ENCODE measurements around the gene FSTL1.
"Not testable (repeated sequence)": the region's sequence is repeated elsewhere in the genome, so short reads cannot be mapped to it uniquely, and the experiment has no call there.

The FSTL1 gene

DNA sequence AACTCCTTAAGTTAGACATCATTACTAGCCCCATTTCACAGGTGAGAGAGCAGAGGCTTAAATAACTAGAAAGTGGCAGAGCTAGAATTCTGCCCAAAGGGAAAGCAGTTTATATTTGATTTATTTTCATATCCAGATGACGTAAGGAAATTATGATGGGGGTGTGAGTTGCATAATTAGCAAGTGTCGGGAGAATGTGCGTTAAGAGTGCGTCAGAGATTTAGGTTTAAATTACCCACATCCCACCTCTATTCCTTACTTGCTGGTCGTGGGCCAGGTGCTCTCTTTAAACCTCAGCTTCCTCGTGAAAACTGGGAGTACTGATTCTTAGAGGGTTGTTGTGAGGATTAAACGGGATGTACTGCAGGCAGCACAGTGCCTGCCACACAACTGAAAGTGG lies 32.3 kb downstream of the FSTL1 start:
- DNase-seq (ENCODE audit: low read depth in 2 of 2): no peak

DNA sequence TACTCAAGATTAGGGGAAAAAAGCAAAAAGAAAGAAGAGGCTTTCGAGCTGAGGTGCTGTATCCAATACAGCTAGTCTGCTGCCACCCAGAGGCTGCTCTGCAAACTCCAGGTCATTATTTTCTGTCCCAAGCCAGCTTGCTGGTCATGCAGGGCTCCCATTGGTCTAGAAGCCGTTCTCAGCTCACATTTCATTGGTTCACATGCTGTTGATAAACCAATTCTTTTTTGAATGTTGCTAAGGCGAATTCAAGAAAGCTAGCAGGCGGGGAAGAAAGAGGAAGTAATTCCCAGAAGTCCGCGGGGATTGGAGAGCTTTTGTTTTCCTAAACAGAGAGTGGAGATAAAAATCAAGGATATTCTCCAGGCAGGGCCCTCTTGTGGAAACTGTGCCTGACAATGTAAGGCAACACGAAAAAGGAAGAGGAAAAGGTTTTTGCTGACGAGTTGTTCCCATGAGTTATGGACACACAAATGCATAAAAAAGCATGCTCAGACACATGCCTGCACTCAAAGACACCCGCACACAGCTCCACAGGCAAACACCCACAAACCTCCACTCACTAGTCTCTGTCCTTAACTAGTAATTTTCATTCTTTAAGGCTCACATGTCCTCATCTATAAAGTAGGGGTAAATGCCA lies 33.4 kb downstream of the FSTL1 start:
- DNase-seq (ENCODE audit: low read depth in 2 of 2): peak; percentile 61 to 62

DNA sequence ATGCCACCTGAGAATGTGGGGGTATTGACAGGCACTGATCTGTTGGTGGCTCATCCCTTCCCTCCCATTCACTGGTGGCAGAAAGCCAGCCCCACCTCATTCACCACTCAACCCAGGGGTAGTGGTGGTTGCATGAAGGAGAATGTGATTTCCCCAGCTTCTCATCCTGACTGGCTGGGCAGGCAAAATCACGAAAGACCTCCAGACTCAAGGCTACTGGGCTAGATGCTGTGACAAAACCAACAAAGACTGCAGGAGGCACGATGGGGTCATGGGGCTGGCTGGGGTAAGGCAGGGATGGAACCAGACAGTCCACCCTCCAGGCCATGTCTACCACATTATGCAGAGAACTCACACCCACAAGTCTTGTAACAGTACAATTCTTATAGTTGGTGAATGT lies 33.9 kb downstream of the FSTL1 start:
- no peak for DNase-seq (ENCODE audit: low read depth in 2 of 2)

- no peak for DNase-seq (ENCODE audit: low read depth in 2 of 2)
These were observed 35.0 kb downstream of the FSTL1 start for GRCh38 chr3:120415756-120416155.

DNA sequence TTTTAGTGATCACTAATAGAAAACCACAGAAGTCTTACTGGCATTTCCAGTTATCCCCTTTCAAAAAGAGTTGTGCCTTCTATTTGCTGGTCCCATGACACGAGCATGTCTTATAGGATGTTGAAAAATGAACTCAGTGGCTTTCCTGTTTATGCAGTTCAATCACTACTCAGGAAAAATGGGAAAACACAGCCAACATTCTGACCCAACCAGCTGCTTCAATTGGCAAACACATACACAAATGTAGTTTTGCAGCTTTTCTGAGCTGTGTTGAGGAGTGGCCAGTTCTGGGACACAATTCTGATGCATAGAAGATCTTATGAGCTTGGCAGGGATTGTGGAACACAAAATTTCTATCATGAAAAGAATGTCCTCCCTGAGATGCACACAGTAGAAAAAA lies 40.3 kb downstream of the FSTL1 start:
- no peak for DNase-seq (ENCODE audit: low read depth in 2 of 2)

GRCh38 chr3:120410116-120410515 lies 40.7 kb downstream of the FSTL1 start:
- DNase-seq (ENCODE audit: low read depth in 2 of 2): no peak

- no peak for DNase-seq (ENCODE audit: low read depth in 2 of 2)
These were observed 43.1 kb downstream of the FSTL1 start for GRCh38 chr3:120407508-120408287.

DNA sequence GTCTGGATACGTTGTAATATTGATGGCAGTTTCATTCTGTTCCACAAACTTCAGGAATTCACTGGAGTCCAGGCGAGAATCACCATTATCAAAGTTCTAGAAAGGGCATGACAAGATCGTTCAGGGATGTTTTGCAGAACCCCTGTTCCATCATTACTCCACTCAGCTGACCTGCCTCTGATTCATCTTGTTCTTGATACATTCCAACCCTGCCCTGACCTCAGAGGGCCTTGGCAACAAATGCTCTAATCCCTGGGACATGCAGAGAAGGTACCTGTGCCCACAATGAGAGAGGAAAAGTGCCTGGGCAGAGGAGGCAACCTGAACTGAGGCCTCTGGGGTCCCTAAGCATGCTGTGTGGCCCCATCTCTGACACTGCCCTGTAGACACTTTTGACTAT lies 45.9 kb downstream of the FSTL1 start:
- DNase-seq (ENCODE audit: low read depth in 2 of 2): no peak

DNA sequence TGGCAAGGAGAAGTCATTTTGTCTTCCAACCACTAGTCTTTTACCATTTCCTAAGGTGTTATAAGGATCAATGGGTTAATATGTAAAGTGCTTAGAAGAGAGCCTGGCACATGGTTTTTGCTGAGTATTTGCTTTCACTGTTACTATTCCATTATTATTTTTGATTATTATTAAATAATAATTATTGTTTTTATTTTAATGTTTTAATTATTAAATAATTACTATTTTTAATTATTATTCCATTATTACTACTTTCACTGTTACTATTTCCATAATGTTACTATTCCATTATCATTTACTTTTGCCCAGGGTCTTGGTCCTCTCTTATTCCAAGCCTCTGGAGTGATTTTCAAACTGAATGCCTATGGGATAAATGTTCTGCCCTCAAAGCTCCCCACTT lies 48.5 kb downstream of the FSTL1 start:
- DNase-seq (ENCODE audit: low read depth in 2 of 2): no peak

DNA sequence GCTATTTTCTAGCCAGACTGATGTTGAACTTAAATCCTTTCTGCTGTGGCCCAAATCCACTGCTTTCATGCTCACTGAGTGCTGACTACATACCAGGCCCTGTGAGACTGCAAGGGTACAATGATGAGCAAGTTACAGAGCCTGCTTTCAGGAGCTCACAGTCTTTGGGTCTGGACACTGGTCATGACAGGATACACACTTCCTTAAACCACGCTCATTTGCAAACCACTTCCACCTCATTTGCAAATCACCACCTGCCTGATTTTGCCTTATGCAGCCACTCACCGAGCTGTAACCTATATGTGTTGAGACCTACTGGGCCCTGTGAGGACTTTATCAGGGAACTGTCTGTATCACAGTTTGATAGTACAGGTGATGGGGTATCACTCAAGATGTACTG lies 51.4 kb downstream of the FSTL1 start:
- DNase-seq (ENCODE audit: low read depth in 2 of 2): no peak

DNA sequence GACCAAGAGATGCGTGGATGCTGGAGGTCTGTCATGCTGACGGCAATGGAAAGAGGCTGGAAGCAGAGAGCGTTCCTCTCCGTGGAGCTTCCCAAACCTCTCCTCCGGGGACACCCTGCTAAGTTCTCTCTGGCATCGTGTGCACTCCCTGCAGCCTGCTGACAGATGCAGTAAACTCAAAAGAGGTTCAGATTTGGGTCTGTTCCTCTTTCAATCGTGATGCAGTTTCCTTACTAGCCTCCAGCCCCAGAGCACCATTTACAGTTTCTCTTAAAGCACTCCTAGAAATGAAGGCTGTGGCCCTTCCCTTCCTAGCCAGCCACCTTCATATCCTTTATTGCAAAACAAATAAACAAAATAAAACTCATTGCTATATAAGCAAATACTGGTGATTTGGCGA lies 54.3 kb downstream of the FSTL1 start:
- DNase-seq (ENCODE audit: low read depth in 2 of 2): no peak

- DNase-seq (ENCODE audit: low read depth in 2 of 2): no peak
These were observed 56.4 kb downstream of the FSTL1 start for GRCh38 chr3:120394347-120394746.

- no peak for DNase-seq (ENCODE audit: low read depth in 2 of 2)
These were observed 57.0 kb downstream of the FSTL1 start for GRCh38 chr3:120393761-120394160.

DNA sequence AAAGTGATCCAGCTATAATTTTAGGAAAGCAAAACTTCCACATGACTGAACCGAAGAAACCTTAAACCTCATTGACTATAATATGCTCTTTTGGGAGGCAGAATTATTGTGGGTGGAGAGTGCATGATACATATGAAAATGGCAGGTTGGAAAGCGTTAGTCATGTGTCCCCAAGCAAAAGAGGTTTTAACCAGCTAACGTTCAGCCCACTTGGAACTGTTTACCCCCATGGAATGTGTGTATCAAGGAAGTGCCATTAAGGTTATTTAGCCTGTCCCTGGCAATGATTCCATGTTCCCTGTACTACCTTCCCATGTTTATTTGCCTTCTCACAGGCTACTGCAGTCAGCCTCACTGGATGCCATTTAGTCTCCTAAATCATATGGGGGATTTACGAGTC lies 57.5 kb downstream of the FSTL1 start:
- DNase-seq (ENCODE audit: low read depth in 2 of 2): no peak

DNA sequence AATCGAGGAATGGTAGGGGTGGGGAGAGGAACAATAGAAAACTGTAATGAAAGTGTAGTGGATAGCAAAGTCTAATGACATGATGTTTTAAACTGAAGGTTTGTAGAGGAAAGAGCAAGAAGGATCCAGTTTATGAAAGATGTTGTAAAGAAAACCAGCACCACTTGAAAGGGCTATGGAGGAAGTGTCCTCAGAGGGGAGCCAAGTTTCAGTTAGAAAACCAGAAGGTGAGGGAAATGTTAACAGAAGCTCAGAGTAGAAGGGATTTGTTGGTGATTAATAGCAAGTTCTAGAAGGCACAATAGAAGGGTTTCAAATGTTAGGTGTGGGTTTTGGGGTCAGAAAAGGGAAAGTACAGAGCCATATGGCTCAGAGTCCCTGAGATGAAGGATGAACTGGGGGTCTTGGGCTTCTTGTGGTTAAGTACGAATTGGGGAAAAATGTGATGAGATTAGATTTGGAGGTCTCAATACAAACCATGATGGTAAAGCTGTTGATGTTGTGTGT lies 67.8 kb downstream of the FSTL1 start:
- DNase-seq (ENCODE audit: low read depth in 2 of 2): no peak

DNA sequence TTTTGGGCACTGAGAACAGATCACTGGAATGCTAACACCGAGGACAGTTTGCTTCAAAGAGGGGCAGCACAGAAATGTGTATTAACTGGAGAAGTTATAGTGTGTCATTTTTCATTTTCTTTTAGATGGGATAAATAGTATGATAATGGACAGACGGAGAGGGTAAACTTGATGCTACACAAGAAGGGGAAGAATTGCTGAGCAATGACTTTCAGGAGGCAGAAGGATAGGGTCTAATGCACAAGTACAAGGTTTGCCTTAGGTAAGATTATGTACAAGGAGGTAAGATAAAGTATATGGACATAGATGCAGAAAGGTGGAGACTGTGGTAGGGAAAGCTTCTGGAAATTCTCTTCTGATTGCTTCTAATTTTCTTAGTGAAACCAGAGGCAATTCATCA lies 69.3 kb downstream of the FSTL1 start:
- no peak for DNase-seq (ENCODE audit: low read depth in 2 of 2)

GRCh38 chr3:120377948-120378347 lies 72.8 kb downstream of the FSTL1 start:
- DNase-seq (ENCODE audit: low read depth in 2 of 2): not testable (repeated sequence)

DNA sequence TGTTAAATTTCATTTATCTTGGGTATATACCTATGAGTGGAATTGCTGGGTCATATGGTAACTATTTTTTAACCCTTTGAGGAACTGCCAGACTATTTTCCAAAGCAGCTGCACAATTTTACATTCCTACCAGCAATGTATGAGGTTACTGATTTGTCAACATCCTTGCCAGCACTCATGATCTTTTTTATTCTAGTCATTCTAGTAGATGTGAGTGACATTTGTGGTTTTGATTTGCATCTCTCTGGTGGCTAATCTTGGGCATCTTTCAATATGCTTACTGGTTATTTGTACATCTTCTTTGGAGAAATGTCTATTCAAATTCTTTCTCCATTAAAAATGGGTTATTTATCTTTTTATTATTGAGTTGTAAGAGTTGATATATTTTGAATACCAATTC lies 80.3 kb downstream of the FSTL1 start:
- DNase-seq (ENCODE audit: low read depth in 2 of 2): no peak

- no peak for DNase-seq (ENCODE audit: low read depth in 2 of 2)
These were observed 81.7 kb downstream of the FSTL1 start for GRCh38 chr3:120369037-120369467.

GRCh38 chr3:120368172-120368571 lies 82.6 kb downstream of the FSTL1 start:
- DNase-seq (ENCODE audit: low read depth in 2 of 2): no peak

DNA sequence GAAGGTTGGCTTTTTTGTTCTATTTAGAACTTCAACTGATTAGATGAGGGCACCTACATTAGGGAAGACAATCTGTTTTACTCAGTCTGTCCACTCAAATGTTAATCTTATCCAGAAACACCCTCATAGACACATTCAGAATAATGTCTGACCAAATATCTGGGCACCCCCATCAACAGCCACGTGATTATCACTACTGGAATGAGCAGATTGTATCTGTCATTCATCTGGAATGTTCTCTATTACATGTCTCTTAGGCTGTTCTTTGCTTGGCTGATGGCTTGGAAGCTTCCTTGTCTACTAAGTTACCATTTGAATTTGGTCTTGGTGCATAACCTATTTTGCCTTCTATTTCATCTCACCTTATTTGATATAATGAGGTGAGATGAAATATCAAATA lies 86.0 kb downstream of the FSTL1 start:
- DNase-seq (ENCODE audit: low read depth in 2 of 2): no peak

DNA sequence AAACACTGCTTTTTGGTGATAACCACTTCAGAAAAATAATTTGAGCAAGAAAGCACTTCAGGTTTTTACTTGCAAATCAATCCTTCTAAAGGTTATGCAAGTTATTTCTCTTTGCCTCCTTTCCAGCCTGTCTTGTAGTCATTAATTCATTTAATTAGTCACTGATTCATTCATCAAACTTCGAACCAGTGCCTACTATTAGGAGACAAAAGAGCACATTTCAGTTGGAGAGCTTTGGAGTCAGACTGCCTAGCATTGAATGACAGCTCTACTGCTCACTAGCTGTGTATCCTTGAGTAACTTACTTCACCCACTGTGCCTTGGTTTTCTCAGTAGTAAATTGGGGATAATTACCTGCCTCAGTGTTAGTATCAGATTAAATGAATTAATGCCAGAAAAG lies 86.7 kb downstream of the FSTL1 start:
- no peak for DNase-seq (ENCODE audit: low read depth in 2 of 2)

DNA sequence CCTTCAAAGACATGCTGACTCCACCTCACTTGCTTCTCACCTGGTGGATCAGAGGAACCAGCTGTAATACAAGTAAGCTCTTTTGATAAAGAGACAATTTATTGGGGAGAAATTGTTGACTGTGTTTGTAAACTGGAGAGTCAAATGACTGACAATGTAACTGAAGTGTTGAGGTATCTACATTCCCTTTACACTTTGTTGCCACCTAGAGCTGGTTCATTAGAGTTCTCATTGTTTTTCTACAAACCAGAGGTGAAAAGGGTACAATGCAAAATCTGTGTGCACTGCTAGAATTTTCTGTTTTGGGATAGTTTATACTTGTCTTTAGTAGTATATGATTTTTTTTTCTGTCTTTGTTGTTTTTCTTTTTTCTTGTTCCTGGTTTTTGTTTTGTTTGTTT lies 93.0 kb downstream of the FSTL1 start:
- DNase-seq (ENCODE audit: low read depth in 2 of 2): no peak
